GM19397 (cell line): ENCODE measurements around the gene ZBTB7A.
"Not testable (repeated sequence)": the region's sequence is repeated elsewhere in the genome, so short reads cannot be mapped to it uniquely, and the experiment has no call there.

ENCODE experiments used
- ATAC-seq: cut with Tn5 transposase; IDR thresholded peaks from one replicate; pipeline ENCODE4 v1.9.1; 2021; ENCODE audit warnings: mild to moderate bottlenecking, moderate library complexity; ENCODE audit not compliant: unreplicated experiment

The ZBTB7A gene

GRCh38 chr19:3998667-3999412, 67.9 kb downstream of the ZBTB7A start:
- not testable (repeated sequence) for ATAC-seq

DNA sequence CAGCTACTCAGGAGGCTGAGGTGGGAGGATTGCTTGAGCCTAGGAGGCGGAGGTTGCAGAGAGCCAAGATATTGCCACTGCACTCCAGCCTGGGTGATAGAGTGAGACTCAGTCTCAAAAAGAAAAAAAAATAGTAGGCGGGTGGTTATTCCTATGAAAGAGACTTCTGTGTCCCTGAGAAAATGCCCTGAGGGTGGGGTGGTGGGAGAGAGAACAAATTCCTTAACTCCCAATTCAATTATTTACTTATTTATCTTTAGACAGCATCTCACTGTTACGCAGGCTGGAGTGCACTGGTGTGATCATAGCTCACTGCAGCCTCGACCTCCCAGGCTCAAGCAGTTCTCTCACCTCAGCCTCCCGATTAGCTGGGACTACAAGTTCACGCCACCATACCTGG, 71.1 kb downstream of the ZBTB7A start:
- no peak for ATAC-seq
